PC-9 (cell line): ENCODE data around the gene EMC6. TPM values are rescaled to one million over a fixed set of nuclear protein-coding genes. Genes with fewer than 3 reads are reported as not detected.

Experiments used
- BruUV-seq: library from RNA; stranded (reverse); fragments of 400-500 nt; replicated peaks from 2 replicates; lab custom pipeline; 2021; lab: Mats Ljungman, UMichigan
- CTCF ChIA-PET: fragments of 300-600 bp; sonication (Branson Sonifier 250); formaldehyde crosslinking; loops from one replicate; lab custom pipeline; 2022; ENCODE audit warnings: antibody characterized with exemption; lab: Charles Lee
- POLR2A ChIA-PET: fragments of 300-600 bp; sonication (Branson Sonifier 250); formaldehyde crosslinking; loops from one replicate; lab custom pipeline; 2022; ENCODE audit warnings: antibody characterized with exemption; ENCODE audit not compliant: unreplicated experiment; lab: Charles Lee
- DNase-seq, 2 experiments: peaks; one replicate each; pipeline versions ENCODE4 v3.0.0 to v3.0.0-alpha.2; 2015 to 2022; ENCODE audit warnings: mixed read lengths in 1 of 2
- H2AFZ ChIP-seq: fragments of 200-600 bp; sonication (generic); 2 replicates; pipeline ENCODE4 v1.8.1; 2017; ENCODE audit warnings: antibody characterized with exemption
- H3F3A ChIP-seq: fragments of 200-600 bp; sonication (generic); 2 replicates; pipeline ENCODE4 v1.8.1; 2017; ENCODE audit warnings: antibody characterized with exemption, mild to moderate bottlenecking, low read depth; ENCODE audit not compliant: insufficient read depth
- H3K27ac ChIP-seq: fragments of 200-600 bp; sonication (generic); 2 replicates; pipeline ENCODE4 v1.6.1; 2016; ENCODE audit warnings: mixed run types
- H3K27me3 ChIP-seq: fragments of 200-600 bp; sonication (generic); 2 replicates; pipeline ENCODE4 v1.6.1; 2016; ENCODE audit warnings: low read depth, mixed run types; ENCODE audit not compliant: insufficient read depth
- H3K36me3 ChIP-seq: fragments of 200-600 bp; sonication (generic); 2 replicates; pipeline ENCODE4 v1.6.1; 2016; ENCODE audit warnings: low read depth, mixed run types
- H3K4me1 ChIP-seq: fragments of 200-600 bp; sonication (generic); replicated peaks from 2 replicates; pipeline ENCODE4 v1.6.1; 2016; ENCODE audit warnings: mixed run types; ENCODE audit not compliant: insufficient read depth
- H3K4me2 ChIP-seq: fragments of 200-600 bp; sonication (generic); 2 replicates; pipeline ENCODE4 v1.6.1; 2017; ENCODE audit warnings: mixed run types
- H3K4me3 ChIP-seq: fragments of 200-600 bp; sonication (generic); 2 replicates; pipeline ENCODE4 v1.6.1; 2016; ENCODE audit warnings: mixed run types
- H3K79me2 ChIP-seq: fragments of 200-600 bp; sonication (generic); 2 replicates; pipeline ENCODE4 v1.6.1; 2017; ENCODE audit warnings: low read depth, mixed run types
- H3K9me2 ChIP-seq: fragments of 200-600 bp; sonication (generic); 2 replicates; pipeline ENCODE4 v1.8.1; 2017; ENCODE audit warnings: mild to moderate bottlenecking; ENCODE audit not compliant: insufficient read depth
- H3K9me3 ChIP-seq: fragments of 200-600 bp; sonication (generic); 2 replicates; pipeline ENCODE4 v1.8.1; 2016; ENCODE audit warnings: low read depth; ENCODE audit not compliant: insufficient read depth
- H4K20me1 ChIP-seq: fragments of 200-600 bp; sonication (generic); 2 replicates; pipeline ENCODE4 v1.8.1; 2017; ENCODE audit not compliant: insufficient read depth
- EZH2 ChIP-seq: fragments of 200-600 bp; sonication (generic); IDR thresholded peaks from 2 replicates; pipeline ENCODE4 v1.8.0; 2017; ENCODE audit warnings: antibody characterized with exemption, low read depth
- intact Hi-C: fragments of 100-400 bp; cut with micrococcal nuclease; formaldehyde crosslinking; loops from one replicate; pipeline ENCODE4 v1.10.0; 2022; ENCODE audit not compliant: unreplicated experiment
- total RNA-seq: library from RNA; stranded (reverse); gene quantifications from 2 replicates; pipeline ENCODE4 v1.2.3, GENCODE V29; 2021
- TF ChIP-seq, protein P1 (sequence below): fragments of 200-600 bp; sonication (generic); conservative IDR thresholded peaks from 2 replicates; pipeline ENCODE4 v1.6.1; 2017; ENCODE audit warnings: mixed run types, antibody characterized with exemption, mild to moderate bottlenecking, moderate library complexity

The EMC6 gene
- total RNA-seq, 1 experiment from 2014 or later: 89.9 TPM

DNA sequence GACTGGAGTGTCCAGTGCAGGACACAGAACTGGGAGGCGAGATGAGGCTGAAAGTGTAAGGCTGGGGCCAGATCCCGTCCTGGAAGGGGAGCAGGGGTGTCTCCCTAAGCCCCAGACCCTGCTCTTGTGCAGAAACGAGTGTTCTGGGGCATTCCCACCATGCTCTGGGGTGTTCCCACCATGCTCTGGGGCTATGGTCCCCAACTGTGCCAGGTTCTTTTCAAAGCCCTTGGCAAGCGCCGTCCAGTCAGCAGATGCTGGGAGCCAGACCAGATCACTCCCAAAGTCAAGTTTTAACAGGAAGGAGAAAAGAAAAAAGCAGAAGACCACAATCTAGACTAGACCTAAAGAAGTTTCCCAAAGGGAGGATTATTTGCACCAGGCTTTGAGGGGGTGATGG lies 2.8 kb upstream of the EMC6 start:
- Histone ChIP-seq H3F3A (peaks cover 15% of the 10 kb centered on the region), H3K9me2 (no peaks in the 10 kb centered on the region), H3K36me3 (no peaks in the 10 kb centered on the region), H2AFZ (no peak overlapping the region), H3K4me2 (peak overlapping the region; percentile 98; the same call in 1 of the 2 replicates), H3K4me1 (peaks cover 25% of the 10 kb centered on the region), H4K20me1 (peaks cover 39% of the 10 kb centered on the region), H3K27me3 (no peaks in the 10 kb centered on the region), H3K27ac (no peak overlapping the region), H3K9me3 (no peaks in the 10 kb centered on the region), H3K79me2 (peaks cover 53% of the 10 kb centered on the region), H3K4me3 (no peak overlapping the region)
- no peak for DNase-seq
- TF ChIP-seq, protein P1, sequence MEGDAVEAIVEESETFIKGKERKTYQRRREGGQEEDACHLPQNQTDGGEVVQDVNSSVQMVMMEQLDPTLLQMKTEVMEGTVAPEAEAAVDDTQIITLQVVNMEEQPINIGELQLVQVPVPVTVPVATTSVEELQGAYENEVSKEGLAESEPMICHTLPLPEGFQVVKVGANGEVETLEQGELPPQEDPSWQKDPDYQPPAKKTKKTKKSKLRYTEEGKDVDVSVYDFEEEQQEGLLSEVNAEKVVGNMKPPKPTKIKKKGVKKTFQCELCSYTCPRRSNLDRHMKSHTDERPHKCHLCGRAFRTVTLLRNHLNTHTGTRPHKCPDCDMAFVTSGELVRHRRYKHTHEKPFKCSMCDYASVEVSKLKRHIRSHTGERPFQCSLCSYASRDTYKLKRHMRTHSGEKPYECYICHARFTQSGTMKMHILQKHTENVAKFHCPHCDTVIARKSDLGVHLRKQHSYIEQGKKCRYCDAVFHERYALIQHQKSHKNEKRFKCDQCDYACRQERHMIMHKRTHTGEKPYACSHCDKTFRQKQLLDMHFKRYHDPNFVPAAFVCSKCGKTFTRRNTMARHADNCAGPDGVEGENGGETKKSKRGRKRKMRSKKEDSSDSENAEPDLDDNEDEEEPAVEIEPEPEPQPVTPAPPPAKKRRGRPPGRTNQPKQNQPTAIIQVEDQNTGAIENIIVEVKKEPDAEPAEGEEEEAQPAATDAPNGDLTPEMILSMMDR: no peak
- TF ChIP-seq EZH2: no peak
- POLR2A ChIA-PET: no interaction called here
- BruUV-seq: no TSS peak
- CTCF ChIA-PET: no interaction called here
- intact Hi-C loops: loop anchor here (5.0 kb wide), 2 partner anchors 56 to 1259 kb away; partner anchors contain the start of gene HASPIN

DNA sequence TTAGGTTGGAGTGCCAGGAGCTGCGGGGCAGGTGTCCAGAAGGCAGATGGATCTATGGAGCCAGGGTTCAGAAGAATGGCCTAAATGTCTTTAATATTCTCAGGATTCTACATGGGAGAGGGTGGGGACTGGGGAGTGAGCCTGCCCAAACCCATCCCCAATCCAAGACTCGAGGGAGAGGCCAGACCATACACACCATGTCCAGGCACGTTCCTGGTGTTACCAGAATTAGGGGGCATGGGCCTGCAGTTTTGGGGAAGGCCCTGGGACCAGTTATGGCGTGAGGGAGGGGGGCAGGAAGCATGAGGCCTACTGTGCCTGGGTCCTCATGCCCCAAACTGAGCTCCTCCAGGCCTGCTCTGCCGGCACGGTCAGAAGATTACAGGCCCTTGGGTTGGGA lies 2.1 kb upstream of the EMC6 start:
- intact Hi-C loops: loop anchor here (5.0 kb wide), 2 partner anchors 56 to 1259 kb away; partner anchors contain the start of gene HASPIN
- CTCF ChIA-PET: no interaction called here
- H3K27ac ChIP-seq: no peak overlapping the region
- H3K4me1 ChIP-seq: peaks cover 25% of the 10 kb centered on the region
- H3K9me2 ChIP-seq: no peaks in the 10 kb centered on the region
- POLR2A ChIA-PET: no interaction called here
- no peak for TF ChIP-seq EZH2
- TF ChIP-seq, protein P1: no peak
- no peaks in the 10 kb centered on the region for H3K36me3 ChIP-seq
- H3K27me3 ChIP-seq: no peaks in the 10 kb centered on the region
- peak overlapping the region; percentile 95; the same call in 1 of the 2 replicates for H3K4me3 ChIP-seq
- no TSS peak for BruUV-seq
- DNase-seq: no peak
- H2AFZ ChIP-seq: no peak overlapping the region
- H4K20me1 ChIP-seq: peaks cover 39% of the 10 kb centered on the region
- H3K4me2 ChIP-seq: peak overlapping the region; percentile 98
- no peaks in the 10 kb centered on the region for H3K9me3 ChIP-seq
- H3F3A ChIP-seq: peaks cover 16% of the 10 kb centered on the region
- peaks cover 60% of the 10 kb centered on the region for H3K79me2 ChIP-seq

DNA sequence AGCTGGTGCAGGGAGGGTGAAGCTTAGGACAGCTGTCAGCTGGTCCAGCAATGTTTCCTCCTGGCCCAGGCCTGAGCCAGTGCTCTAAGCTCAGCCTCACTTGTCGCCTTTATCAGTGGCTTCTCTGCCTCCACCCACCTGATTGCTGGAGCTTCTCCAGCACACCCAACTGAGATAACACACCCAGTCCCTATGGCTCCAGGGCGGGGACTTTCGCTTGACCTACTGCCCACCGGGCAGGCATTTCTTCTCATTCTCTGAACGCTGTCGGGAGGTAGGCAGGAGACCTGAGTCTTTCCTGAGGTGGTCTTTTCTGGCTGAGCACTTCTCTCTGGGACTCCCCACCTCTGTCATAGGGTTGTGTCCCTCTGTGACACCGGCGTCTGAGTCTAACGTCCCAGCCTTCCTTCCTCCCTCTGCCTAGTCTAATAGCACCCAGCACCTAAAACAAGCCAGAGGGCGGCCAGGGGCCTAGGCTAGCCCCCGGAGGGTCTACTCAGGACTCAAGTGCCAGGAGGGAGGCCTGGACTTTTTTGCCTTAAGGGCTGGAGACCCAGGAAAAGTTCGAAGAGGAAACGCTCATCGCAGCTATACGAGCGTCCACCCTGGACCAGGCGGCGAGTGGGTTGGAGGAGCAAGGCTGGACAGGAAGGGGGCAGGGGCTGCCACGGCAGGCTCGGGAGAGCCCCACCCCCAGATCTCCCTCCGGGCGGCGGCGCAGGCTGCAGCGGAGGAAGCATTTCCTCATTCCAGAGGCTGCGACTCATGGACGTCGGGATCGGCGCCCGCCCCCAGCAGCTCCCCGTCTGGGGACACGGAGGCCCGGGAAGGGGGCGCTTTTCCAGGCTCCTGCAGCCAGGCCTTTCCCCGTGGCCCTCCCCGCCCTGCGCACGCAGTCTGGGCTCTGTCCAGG lies 990 bp upstream of the EMC6 start:
- Histone ChIP-seq H3K27ac (peak overlapping the region; percentile 88), H3F3A (peaks cover 24% of the 10 kb centered on the region), H3K4me1 (peaks cover 25% of the 10 kb centered on the region), H3K9me3 (no peaks in the 10 kb centered on the region), H3K4me3 (peak overlapping the region; percentile 95), H3K36me3 (no peaks in the 10 kb centered on the region), H2AFZ (peak overlapping the region; percentile 83), H3K27me3 (no peaks in the 10 kb centered on the region), H3K4me2 (peak overlapping the region; percentile 98), H3K9me2 (no peaks in the 10 kb centered on the region), H4K20me1 (peaks cover 39% of the 10 kb centered on the region), H3K79me2 (peaks cover 63% of the 10 kb centered on the region)
- TSS peak; percentile 45 for BruUV-seq
- CTCF ChIA-PET: interaction anchor here (0.6 kb wide), 1 partner anchor 465 kb away, joined by 3 read pairs; no protein-coding TSS in a partner anchor
- POLR2A ChIA-PET: interaction anchor here (0.6 to 1.7 kb wide), 18 partner anchors 30 to 1261 kb away, joined by 3 to 30 read pairs (median 4); partner anchors contain the start of genes CTNS and SHPK
- TF ChIP-seq, protein P1: no peak; the same call in 1 of the 2 replicates
- no peak for TF ChIP-seq EZH2
- intact Hi-C loops: loop anchor here (1.0 to 5.0 kb wide), 4 partner anchors 31 to 1260 kb away; partner anchors contain the start of genes CTNS, HASPIN and SHPK
- DNase-seq: peak; percentile 87 to 95
